Measurements from ENCODE around the gene DYNC1I1. TPM values are rescaled to one million over a fixed set of nuclear protein-coding genes. Genes with fewer than 3 reads are reported as not detected.

Gene DYNC1I1
- total and polyA plus RNA-seq, 8 donors = 1.6 to 16.0 (median 9.6) TPM

DNA sequence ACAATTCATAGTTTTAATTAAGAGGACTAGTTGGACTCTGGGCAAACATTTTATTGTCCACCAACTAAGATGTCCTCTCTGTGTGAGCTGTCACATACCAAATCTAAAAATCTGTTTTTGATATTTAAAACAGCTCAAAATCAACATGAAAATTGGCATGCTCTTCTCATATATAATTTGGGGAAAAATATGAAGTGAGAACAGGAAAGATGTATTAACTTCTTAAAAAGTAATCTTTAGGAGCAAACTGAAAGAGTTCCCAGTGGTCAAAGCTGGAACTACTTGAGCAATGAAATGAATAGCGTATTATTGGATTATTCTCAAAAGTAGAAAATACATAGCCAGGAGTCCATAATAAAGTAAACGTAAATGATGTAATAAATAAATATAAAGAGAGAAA, 147.2 kb downstream of the DYNC1I1 start:
- H3K27me3 ChIP-seq = peaks cover 0 to 5% of the 10 kb centered on the region in 2 donors
- no peaks in the 10 kb centered on the region for H3K9me3 ChIP-seq
- intact Hi-C loops (cut with DNase I) = loop anchor here in 1 of 2 donors (10.0 kb wide), 1 partner anchor 1105 kb away; the partner anchor contains the start of gene DLX5
- H3K36me3 ChIP-seq = no peaks in the 10 kb centered on the region
- H3K27ac ChIP-seq = no peak overlapping the region
- TF ChIP-seq, protein P1, sequence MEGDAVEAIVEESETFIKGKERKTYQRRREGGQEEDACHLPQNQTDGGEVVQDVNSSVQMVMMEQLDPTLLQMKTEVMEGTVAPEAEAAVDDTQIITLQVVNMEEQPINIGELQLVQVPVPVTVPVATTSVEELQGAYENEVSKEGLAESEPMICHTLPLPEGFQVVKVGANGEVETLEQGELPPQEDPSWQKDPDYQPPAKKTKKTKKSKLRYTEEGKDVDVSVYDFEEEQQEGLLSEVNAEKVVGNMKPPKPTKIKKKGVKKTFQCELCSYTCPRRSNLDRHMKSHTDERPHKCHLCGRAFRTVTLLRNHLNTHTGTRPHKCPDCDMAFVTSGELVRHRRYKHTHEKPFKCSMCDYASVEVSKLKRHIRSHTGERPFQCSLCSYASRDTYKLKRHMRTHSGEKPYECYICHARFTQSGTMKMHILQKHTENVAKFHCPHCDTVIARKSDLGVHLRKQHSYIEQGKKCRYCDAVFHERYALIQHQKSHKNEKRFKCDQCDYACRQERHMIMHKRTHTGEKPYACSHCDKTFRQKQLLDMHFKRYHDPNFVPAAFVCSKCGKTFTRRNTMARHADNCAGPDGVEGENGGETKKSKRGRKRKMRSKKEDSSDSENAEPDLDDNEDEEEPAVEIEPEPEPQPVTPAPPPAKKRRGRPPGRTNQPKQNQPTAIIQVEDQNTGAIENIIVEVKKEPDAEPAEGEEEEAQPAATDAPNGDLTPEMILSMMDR (IDR thresholded peaks at IDR 0.05) = peak in 1 of 2 donors; percentile 12
- no peak for ATAC-seq
- peak in 1 of 4 donors; percentile 27 for DNase-seq
- H3K4me1 ChIP-seq = no peaks in the 10 kb centered on the region
- H3K4me3 ChIP-seq = no peak overlapping the region

DNA sequence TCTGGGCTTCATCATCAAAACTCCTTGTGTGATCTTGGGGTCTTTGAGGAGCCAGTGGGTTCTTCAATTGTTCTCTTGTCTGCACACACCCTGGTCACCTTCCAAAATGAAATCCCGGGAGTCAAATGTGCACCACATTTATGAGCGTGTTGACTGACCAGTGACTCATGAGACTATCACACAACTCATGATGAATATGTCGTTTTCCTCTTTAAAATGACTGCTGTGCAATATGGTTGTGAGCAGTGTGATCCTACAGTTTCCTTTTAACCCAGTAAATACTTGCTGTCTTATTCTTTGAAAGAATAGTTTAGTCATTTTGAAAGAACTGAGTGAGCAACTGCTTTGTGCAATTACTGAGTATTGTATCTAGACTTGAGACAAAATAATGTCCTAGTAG, 149.2 kb downstream of the DYNC1I1 start:
- no peak for DNase-seq
- Histone ChIP-seq H3K27ac (no peak overlapping the region), H3K4me3 (no peak overlapping the region), H3K9me3 (no peaks in the 10 kb centered on the region), H3K4me1 (no peaks in the 10 kb centered on the region), H3K36me3 (no peaks in the 10 kb centered on the region), H3K27me3 (peaks cover 0 to under 1% of the 10 kb centered on the region in 2 donors)
- ATAC-seq = no peak
- intact Hi-C loops (cut with DNase I) = no loop called here
- TF ChIP-seq, protein P1 (IDR thresholded peaks at IDR 0.05) = no peak

DNA sequence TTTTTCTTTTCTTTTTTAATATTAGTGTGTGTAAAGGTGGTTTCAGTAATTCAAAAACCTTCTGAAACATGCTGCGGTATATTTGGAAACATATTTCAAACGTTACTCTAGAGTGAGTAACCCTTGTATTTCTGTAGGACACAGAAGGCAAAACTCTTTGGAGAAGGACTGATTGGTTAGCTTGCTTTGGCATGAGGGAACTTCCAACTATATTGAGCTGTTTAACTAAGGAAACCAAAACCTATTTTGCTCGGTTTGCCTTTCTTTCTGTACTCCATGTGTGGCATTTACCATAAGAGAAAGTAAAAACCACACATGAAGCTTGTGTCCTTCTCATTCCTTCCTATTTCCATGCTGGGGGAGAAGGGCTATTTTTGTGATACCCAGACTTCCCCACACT, 149.8 kb downstream of the DYNC1I1 start:
- H3K27me3 ChIP-seq = no peaks in the 10 kb centered on the region
- TF ChIP-seq, protein P1 (IDR thresholded peaks at IDR 0.05) = no peak
- H3K27ac ChIP-seq = no peak overlapping the region
- H3K4me3 ChIP-seq = no peak overlapping the region
- no peaks in the 10 kb centered on the region for H3K9me3 ChIP-seq
- DNase-seq (no peak), ATAC-seq (no peak)
- no peaks in the 10 kb centered on the region for H3K36me3 ChIP-seq
- H3K4me1 ChIP-seq = no peaks in the 10 kb centered on the region
- intact Hi-C loops (cut with DNase I) = no loop called here

DNA sequence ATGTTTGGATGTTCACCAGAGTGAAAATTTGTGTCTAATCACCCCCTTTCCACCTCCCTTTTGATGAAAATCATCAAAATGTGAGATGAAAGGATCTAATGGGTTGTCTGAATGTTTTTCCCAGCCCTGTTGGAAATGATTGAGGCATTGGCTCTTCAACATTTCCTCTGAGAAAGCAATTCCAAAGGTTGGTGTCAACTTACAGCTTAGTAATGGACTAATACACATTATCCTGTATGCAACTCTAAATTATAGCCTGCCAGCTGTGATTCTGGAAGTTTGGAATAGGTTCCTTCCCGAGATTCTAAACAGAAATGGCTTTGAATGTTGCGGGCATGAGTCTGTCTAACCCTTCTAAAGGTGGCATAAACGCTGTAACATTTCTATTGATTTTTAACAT, 152.9 kb downstream of the DYNC1I1 start:
- DNase-seq = no peak
- no peaks in the 10 kb centered on the region for H3K27me3 ChIP-seq
- no peak overlapping the region for H3K4me3 ChIP-seq
- H3K9me3 ChIP-seq = no peaks in the 10 kb centered on the region
- H3K36me3 ChIP-seq = no peaks in the 10 kb centered on the region
- intact Hi-C loops (cut with DNase I) = no loop called here
- ATAC-seq = no peak
- H3K4me1 ChIP-seq = no peaks in the 10 kb centered on the region
- H3K27ac ChIP-seq = no peak overlapping the region
- TF ChIP-seq, protein P1 (IDR thresholded peaks at IDR 0.05) = no peak

DNA sequence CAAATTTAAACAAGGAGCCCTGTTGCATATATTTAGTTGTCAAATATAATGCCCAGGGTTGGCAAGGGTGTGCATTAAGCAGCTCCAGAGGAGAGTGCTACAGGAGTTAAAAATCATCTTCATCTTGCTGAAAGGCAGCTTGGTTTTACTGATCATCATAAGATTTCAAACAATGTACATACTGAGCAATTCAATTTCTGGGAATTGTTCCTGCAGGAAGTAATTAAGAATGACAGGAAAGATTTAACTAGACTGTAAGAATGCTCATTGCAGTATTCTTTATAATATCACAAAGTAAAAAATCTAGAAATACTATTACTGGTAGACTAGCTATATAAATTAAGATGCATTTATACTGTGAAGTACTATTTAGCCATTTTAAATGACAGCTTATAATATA, 153.6 kb downstream of the DYNC1I1 start:
- DNase-seq (no peak), ATAC-seq (no peak)
- TF ChIP-seq, protein P1 (IDR thresholded peaks at IDR 0.05) = no peak
- Histone ChIP-seq H3K36me3 (no peaks in the 10 kb centered on the region), H3K4me1 (no peaks in the 10 kb centered on the region), H3K4me3 (no peak overlapping the region), H3K9me3 (no peaks in the 10 kb centered on the region), H3K27ac (no peak overlapping the region), H3K27me3 (no peaks in the 10 kb centered on the region)
- intact Hi-C loops (cut with DNase I) = no loop called here
